IPS-18c (cell line): ENCODE data around the gene LAMP2.
"Not testable (repeated sequence)": the region's sequence is repeated elsewhere in the genome, so short reads cannot be mapped to it uniquely, and the experiment has no call there.

Experiments
- H3K4me3 ChIP-seq: 2 replicates; pipeline ENCODE4 v1.7.0; 2013; ENCODE audit warnings: low read depth, mild to moderate bottlenecking, low read length, moderate library complexity; ENCODE audit not compliant: insufficient read depth
- H3K9me3 ChIP-seq: one replicate; pipeline ENCODE4 v1.6.1; 2013; ENCODE audit warnings: mild to moderate bottlenecking, low read length, moderate library complexity; ENCODE audit not compliant: control insufficient read depth, insufficient read depth

The LAMP2 gene

GRCh38 chrX:120468825-120469525 lies at the start of gene LAMP2:
Gene LAMP2 (minus strand): TSS chrX:120469296. CDS start chrX:120469169, 127 bp downstream.
- Histone ChIP-seq H3K9me3 (peaks cover 3% of the 10 kb centered on the region), H3K4me3 (peak within 1 kb of the TSS; percentile 64)

- H3K4me3 ChIP-seq, result no peak overlapping the region
- peaks cover 5% of the 10 kb centered on the region for H3K9me3 ChIP-seq
Observed at GRCh38 chrX:120517936-120518335, 48.8 kb upstream of the LAMP2 start.

GRCh38 chrX:120514236-120514635 lies 45.1 kb upstream of the LAMP2 start:
- H3K4me3 ChIP-seq, result no peak overlapping the region
- peaks cover 5% of the 10 kb centered on the region for H3K9me3 ChIP-seq

GRCh38 chrX:120512627-120513026 lies 43.5 kb upstream of the LAMP2 start:
- Histone ChIP-seq H3K9me3 (peaks cover 5% of the 10 kb centered on the region), H3K4me3 (no peak overlapping the region)

- no peak overlapping the region for H3K4me3 ChIP-seq
- peaks cover 4% of the 10 kb centered on the region for H3K9me3 ChIP-seq
Observed at GRCh38 chrX:120512222-120512621, 43.1 kb upstream of the LAMP2 start.

DNA sequence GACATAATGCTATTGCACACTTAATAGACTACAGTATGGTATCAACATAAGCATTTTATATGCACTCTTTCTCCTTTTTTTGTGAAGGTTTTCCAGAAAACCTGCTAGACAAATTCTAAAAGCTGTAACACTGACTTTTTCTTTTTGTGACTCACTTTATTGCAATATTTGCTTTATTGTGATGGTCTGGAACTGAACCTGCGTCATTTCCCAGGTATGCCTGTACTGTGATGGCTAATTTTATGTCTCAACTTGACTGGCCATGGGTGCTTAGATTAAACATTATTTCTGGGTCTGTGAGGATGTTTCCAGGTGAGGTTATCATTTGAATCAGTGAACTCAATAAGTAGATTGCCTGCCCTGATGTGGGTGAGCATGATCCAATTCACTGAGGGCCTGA lies 35.5 kb upstream of the LAMP2 start:
- H3K4me3 ChIP-seq, result no peak overlapping the region; the same call in 1 of the 2 replicates
- H3K9me3 ChIP-seq, result no peaks in the 10 kb centered on the region

DNA sequence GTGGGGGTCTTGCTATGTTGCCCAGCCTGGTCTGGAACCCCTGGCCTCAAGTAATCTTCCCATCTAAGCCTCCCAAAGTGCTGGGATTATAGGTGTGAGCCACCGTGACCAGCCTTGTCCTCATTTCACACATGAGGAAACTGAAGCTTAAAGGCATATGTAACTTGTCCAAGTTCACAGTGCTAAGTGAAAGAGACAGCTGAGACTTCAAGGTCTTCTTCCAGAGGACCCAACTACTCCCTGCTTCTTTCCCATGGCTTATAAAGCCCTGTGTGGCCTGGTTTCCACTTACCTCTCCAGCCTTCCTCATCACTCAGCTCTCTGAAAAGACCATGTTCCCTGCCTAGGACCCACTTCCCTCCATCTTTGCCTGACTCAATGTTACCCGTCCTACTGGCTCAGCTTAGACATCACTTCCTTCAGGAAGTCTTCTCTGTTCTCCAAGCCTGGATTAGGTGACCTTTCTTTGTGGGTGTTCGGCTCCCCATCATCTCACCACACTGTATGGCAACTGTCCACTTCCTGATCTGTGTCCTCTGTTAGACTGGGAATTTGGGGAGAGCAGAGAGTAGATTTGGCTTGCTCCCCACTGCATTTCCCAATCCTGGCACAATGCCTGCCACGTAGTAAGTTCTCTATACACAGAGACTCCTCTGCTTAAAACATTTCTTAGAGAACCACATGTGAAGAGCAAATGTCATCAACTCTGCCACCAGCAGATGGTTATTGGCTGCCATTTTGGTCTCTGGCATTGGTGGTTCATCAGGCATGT lies 30.4 kb upstream of the LAMP2 start:
- Histone ChIP-seq H3K4me3 (no peak overlapping the region), H3K9me3 (no peaks in the 10 kb centered on the region)

GRCh38 chrX:120490119-120490518 lies 21.0 kb upstream of the LAMP2 start:
- not testable (repeated sequence) for H3K4me3 ChIP-seq, H3K9me3 ChIP-seq

DNA sequence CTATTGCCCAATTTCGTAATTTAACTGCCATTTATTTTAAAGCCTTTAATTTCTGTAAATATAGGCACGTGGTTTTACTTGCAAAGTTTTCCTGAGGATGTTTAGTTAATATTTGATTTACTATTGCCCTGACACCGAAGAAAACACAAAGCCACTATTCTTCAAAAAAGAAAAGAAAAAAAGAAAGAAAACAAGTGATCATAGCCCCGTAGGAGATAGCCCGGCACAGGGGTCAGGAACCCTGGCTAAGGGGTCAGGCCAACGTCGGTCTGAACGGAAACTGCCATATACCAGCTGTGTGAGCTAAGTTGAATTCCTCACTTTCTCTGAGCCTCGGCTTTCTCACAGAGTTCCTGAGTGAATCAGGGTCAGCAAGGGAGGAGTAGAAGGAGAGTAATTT lies 17.7 kb upstream of the LAMP2 start:
- Histone ChIP-seq H3K9me3 (peaks cover 7% of the 10 kb centered on the region), H3K4me3 (no peak overlapping the region)

DNA sequence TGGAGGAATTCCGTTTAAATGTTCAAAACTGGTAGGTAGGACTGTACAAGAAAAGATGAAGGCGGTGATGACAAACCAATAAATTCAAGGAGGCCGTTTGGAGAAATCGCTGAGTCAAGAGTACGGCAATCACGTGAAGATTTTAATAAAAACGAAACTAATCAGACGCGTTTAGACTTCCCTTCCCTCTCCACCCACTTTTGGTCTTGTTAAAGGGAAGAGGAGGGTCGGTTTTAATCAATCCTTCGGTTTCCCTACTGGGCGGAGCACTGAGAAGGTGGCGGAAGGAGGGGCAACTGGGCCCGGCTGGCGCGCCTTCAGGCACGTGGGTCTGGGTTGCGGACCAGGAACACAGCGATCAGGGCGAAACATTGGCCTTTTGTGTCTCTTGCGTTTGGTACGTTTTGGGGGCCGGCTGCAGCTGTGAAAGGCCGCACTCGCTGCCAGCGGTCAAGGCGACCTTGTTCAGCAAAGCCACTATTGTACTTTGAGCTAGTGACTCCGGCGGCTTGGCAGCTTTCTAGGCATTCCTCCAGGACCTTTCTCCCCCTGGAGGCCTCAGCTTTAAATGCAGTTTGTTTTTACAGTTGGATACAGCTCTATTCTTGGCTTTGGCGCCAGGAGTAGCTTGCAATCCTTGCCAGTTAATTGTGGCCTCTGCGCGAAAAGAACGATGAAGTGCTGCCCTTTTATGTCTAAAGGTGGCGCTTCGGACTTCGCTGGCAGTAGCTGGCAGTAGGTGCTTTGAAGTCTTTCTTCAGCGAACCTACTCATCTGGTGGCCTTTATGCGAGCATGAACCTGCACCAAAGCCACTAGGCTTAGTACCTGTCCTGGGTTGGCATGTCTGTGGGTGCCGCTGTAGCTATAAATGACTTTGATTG lies 16.8 kb upstream of the LAMP2 start:
- H3K4me3 ChIP-seq, result peak overlapping the region; percentile 47
- H3K9me3 ChIP-seq, result peaks cover 7% of the 10 kb centered on the region

DNA sequence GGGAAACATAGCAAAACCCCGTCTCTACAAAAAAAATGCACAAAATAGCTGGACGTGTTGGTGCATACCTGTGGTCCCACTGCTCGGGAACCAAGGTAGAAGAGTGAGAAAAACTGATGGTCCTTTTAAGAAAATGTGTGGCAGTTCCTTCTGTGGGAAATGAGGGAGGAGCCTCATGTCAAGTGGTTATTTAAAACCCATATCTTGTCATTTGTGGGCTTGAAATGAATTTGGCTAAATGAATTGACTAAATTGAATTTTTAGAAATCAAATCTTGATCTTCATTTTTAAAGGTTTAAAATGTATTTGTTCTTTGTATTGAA lies 16.2 kb upstream of the LAMP2 start:
- H3K4me3 ChIP-seq, result peak overlapping the region; percentile 47; the same call in 1 of the 2 replicates
- H3K9me3 ChIP-seq, result peaks cover 10% of the 10 kb centered on the region

DNA sequence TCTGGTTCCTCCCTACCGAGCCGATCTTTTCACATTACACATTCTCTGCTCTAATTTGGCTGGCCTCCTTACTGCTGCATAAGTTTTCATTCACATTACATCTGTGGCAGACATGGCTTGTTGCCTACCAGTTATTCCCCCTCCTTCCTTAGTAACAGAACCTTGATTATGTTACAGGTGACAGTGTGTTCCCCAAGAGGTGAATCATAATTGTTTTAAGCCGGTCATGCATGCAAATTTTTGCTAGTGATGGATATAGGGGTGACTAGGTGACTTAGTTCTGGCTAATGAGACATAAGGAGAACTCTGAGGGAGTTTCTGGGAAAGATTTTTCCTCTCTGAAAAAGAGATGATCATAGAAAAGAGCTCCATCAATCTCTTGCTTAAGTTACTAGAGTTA lies 8.4 kb upstream of the LAMP2 start:
- peaks cover 7% of the 10 kb centered on the region for H3K9me3 ChIP-seq
- no peak overlapping the region for H3K4me3 ChIP-seq

DNA sequence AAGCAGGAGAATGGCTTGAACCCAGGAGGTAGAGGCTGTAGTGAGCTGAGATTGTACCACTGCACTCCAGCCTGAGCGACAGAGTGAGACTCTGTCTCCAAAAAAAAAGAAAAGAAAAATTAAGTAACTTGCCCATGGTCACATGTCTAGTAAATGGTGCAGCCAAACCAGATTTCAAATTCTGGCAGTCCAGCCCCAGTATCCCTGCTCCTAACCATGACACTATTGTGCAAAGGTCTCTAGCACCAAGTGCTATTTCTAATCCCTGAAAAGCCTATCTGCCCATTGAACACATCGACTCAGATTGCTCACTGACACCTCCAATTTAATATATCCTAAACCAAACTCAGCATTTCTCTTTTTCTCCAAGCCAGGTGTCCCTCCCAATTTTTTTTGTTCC lies 7.6 kb upstream of the LAMP2 start:
- Histone ChIP-seq H3K9me3 (peaks cover 7% of the 10 kb centered on the region), H3K4me3 (no peak overlapping the region)

DNA sequence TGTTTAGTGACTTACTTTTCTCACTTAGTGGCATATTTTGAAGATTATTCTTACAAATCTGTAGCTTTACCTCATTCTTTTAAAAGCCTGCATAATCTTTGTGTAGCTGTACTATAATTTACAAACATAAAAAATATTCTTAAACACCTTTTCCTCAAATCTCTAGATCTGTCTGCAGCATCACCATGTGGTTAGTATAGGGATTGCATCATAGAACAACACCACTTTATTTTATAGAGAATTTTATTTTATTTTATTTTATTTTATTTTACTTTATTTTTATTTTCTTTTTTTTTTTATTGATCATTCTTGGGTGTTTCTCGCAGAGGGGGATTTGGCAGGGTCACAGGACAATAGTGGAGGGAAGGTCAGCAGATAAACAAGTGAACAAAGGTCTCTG lies 6.4 kb upstream of the LAMP2 start:
- H3K9me3 ChIP-seq, H3K4me3 ChIP-seq: not testable (repeated sequence)

- H3K9me3 ChIP-seq, result peaks cover 3% of the 10 kb centered on the region
Observed at GRCh38 chrX:120474085-120474484, 5.0 kb upstream of the LAMP2 start.

GRCh38 chrX:120469657-120470056 lies 561 bp upstream of the LAMP2 start:
- H3K4me3 ChIP-seq, H3K9me3 ChIP-seq: not testable (repeated sequence)

More at GRCh38 chrX:120474085-120474484, 5.0 kb upstream of the LAMP2 start:
- no peak overlapping the region for H3K4me3 ChIP-seq

DNA sequence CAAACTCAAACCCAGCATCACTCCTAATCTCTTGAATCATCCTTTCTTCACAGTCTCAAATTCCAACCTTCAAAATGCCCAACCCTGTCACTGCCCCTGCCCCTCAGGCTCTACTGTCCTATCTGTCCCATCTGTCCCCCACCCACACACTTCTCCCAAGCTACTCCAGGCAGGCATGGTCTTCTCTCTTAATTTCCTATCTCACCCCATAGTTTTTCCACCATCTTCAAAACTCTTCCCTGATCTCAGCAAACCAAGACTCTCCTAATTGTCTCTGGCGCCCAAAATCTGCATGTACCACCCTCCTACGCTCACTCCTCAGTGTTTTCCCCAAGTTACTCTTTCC lies 644 bp downstream of the LAMP2 start:
- H3K9me3 ChIP-seq, result peaks cover 3% of the 10 kb centered on the region
- H3K4me3 ChIP-seq, result peak overlapping the region; percentile 64

DNA sequence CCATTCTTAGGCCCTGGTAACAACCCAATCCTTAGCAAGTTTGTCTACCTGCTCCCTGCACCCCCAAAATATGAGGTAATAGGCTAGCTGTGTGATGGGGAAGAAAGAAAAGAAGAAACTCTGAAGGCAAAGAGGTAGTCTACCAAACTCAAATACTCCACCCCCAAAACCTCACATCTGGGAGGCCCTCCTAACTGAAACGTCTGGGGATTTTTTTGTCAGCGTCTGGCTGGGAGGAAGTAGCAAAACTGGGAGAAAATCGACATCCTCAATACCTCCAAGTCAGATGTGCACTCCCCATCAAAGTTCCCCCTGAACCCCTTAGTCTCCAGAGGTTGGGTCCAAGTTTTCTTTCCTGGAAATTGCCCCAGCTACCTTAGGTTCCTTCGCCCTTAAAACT lies 1.0 kb downstream of the LAMP2 start:
- Histone ChIP-seq H3K9me3 (peaks cover 2% of the 10 kb centered on the region), H3K4me3 (peak overlapping the region; percentile 64)
